C4-2B (cell line): ENCODE measurements around the gene LRRC61.
"Not testable (repeated sequence)": the region's sequence is repeated elsewhere in the genome, so short reads cannot be mapped to it uniquely, and the experiment has no call there.

Source experiments
- H3K27ac ChIP-seq: fragments of 450-650 bp; 2 replicates; pipeline ENCODE4 v1.5.1; 2017
- CTCF ChIP-seq: fragments of 450-650 bp; conservative IDR thresholded peaks from 2 replicates; pipeline ENCODE4 v1.5.1; 2017; ENCODE audit warnings: mild to moderate bottlenecking
- ZFX ChIP-seq: fragments of 450-650 bp; IDR thresholded peaks from 2 replicates; pipeline ENCODE4 v1.6.1; 2017

The LRRC61 gene

GRCh38 chr7:150383710-150384397, 60.7 kb downstream of the LRRC61 start:
- TF ChIP-seq CTCF, result no peak
- TF ChIP-seq ZFX, result no peak
- peak overlapping the region; percentile 81 for H3K27ac ChIP-seq

GRCh38 chr7:150384406-150385301, 61.5 kb downstream of the LRRC61 start:
- peak overlapping the region; percentile 81 for H3K27ac ChIP-seq
- TF ChIP-seq CTCF (no peak), ZFX (no peak)

- TF ChIP-seq CTCF (no peak), ZFX (no peak)
- H3K27ac ChIP-seq, result no peak overlapping the region
These were observed 62.2 kb downstream of the LRRC61 start for GRCh38 chr7:150385302-150385723.

- not testable (repeated sequence) for H3K27ac ChIP-seq
These were observed 62.7 kb downstream of the LRRC61 start for GRCh38 chr7:150385884-150386283.
